HepG2 (cell line): Measurements from ENCODE around the gene TXNL4A. TPM values are rescaled to one million over a fixed set of nuclear protein-coding genes. Genes with fewer than 3 reads are reported as not detected.

ENCODE experiments used
- AHR ChIP-seq: IDR thresholded peaks from 2 replicates; pipeline ENCODE4 v1.6.1; 2018; ENCODE audit warnings: missing genetic modification reagents, missing compliant biosample characterization
- CBX5 ChIP-seq: sonication (generic); formaldehyde crosslinking; IDR thresholded peaks from 2 replicates; pipeline ENCODE4 v1.4.0; 2020; ENCODE audit warnings: missing genetic modification reagents, borderline replicate concordance
- CREB3 ChIP-seq: sonication (generic); formaldehyde crosslinking; IDR thresholded peaks from 2 replicates; pipeline ENCODE4 v1.5.0; 2020; ENCODE audit warnings: missing genetic modification reagents
- DR1 ChIP-seq: sonication (generic); formaldehyde crosslinking; IDR thresholded peaks from 2 replicates; pipeline ENCODE4 v1.8.0; 2021; ENCODE audit warnings: mild to moderate bottlenecking, missing genetic modification reagents, inconsistent platforms
- EEA1 ChIP-seq: sonication (generic); formaldehyde crosslinking; IDR thresholded peaks from 2 replicates; pipeline ENCODE4 v1.5.1; 2020; ENCODE audit warnings: mild to moderate bottlenecking, missing genetic modification reagents, borderline replicate concordance
- FLYWCH1 ChIP-seq: sonication (generic); formaldehyde crosslinking; IDR thresholded peaks from 2 replicates; pipeline ENCODE4 v1.8.1; 2023; ENCODE audit warnings: mild to moderate bottlenecking, missing genetic modification reagents
- FOXC1 ChIP-seq: sonication (generic); formaldehyde crosslinking; IDR thresholded peaks from 2 replicates; pipeline ENCODE4 v1.8.0; 2022; ENCODE audit warnings: mild to moderate bottlenecking, missing genetic modification reagents, borderline replicate concordance
- HMGA1 ChIP-seq: sonication (generic); formaldehyde crosslinking; conservative IDR thresholded peaks from 2 replicates; pipeline ENCODE4 v1.4.0; 2020; ENCODE audit warnings: missing genetic modification reagents
- IRF1 ChIP-seq: sonication (generic); formaldehyde crosslinking; IDR thresholded peaks from 2 replicates; pipeline ENCODE4 v1.4.0; 2020; ENCODE audit warnings: low read depth, mild to moderate bottlenecking, missing genetic modification reagents
- POLR2G ChIP-seq: fragments of 200-400 bp; formaldehyde crosslinking; IDR thresholded peaks from 2 replicates; pipeline ENCODE4 v1.6.1; 2018; ENCODE audit warnings: mild to moderate bottlenecking, low read depth, low read length, moderate library complexity
- PRPF4 ChIP-seq: fragments of 200-400 bp; formaldehyde crosslinking; IDR thresholded peaks from 2 replicates; pipeline ENCODE4 v1.6.1; 2016; ENCODE audit warnings: low read length, low read depth; ENCODE audit not compliant: poor library complexity, severe bottlenecking
- RAD51 ChIP-seq: fragments of 450-650 bp; IDR thresholded peaks from 2 replicates; pipeline ENCODE4 v1.6.1; 2016; ENCODE audit warnings: borderline replicate concordance
- RELA ChIP-seq: sonication (generic); formaldehyde crosslinking; IDR thresholded peaks from 2 replicates; pipeline ENCODE4 v1.4.0; 2020; ENCODE audit warnings: missing genetic modification reagents
- SALL1 ChIP-seq: sonication (generic); formaldehyde crosslinking; IDR thresholded peaks from 2 replicates; pipeline ENCODE4 v1.8.0; 2022; ENCODE audit warnings: mild to moderate bottlenecking, missing genetic modification reagents
- SIX4 ChIP-seq: sonication (generic); formaldehyde crosslinking; IDR thresholded peaks from 2 replicates; pipeline ENCODE4 v1.4.0; 2020; ENCODE audit warnings: missing genetic modification reagents
- SP4 ChIP-seq: sonication (generic); formaldehyde crosslinking; IDR thresholded peaks from 2 replicates; pipeline ENCODE4 v1.8.1; 2023; ENCODE audit warnings: mild to moderate bottlenecking, missing genetic modification reagents
- SYNCRIP ChIP-seq: fragments of 200-400 bp; formaldehyde crosslinking; IDR thresholded peaks from 2 replicates; pipeline ENCODE4 v1.6.1; 2018; ENCODE audit warnings: mild to moderate bottlenecking, low read depth, low read length; ENCODE audit not compliant: insufficient read depth
- TEF ChIP-seq: sonication (generic); formaldehyde crosslinking; IDR thresholded peaks from 2 replicates; pipeline ENCODE4 v1.5.0; 2020; ENCODE audit warnings: missing genetic modification reagents
- ZBTB1 ChIP-seq: sonication (generic); formaldehyde crosslinking; IDR thresholded peaks from 2 replicates; pipeline ENCODE4 v1.4.0; 2020; ENCODE audit warnings: missing genetic modification reagents, borderline replicate concordance
- ZFP82 ChIP-seq: sonication (generic); formaldehyde crosslinking; IDR thresholded peaks from 2 replicates; pipeline ENCODE4 v1.5.1; 2020; ENCODE audit warnings: mild to moderate bottlenecking, missing genetic modification reagents, borderline replicate concordance
- ZMYM4 ChIP-seq: sonication (generic); formaldehyde crosslinking; IDR thresholded peaks from 2 replicates; pipeline ENCODE4 v1.8.1; 2023; ENCODE audit warnings: mild to moderate bottlenecking, missing genetic modification reagents
- ZNF235 ChIP-seq: sonication (generic); formaldehyde crosslinking; IDR thresholded peaks from 2 replicates; pipeline ENCODE4 v1.8.1; 2023; ENCODE audit warnings: mild to moderate bottlenecking, missing genetic modification reagents, borderline replicate concordance
- ZNF260 ChIP-seq: sonication (generic); formaldehyde crosslinking; IDR thresholded peaks from 2 replicates; pipeline ENCODE4 v1.4.0; 2020; ENCODE audit warnings: missing genetic modification reagents, low read depth, mild to moderate bottlenecking, borderline replicate concordance
- ZNF354B ChIP-seq: sonication (generic); formaldehyde crosslinking; IDR thresholded peaks from 2 replicates; pipeline ENCODE4 v1.8.0; 2022; ENCODE audit warnings: mild to moderate bottlenecking, missing genetic modification reagents
- ZNF383 ChIP-seq: sonication (generic); formaldehyde crosslinking; IDR thresholded peaks from 2 replicates; pipeline ENCODE4 v1.4.0; 2020; ENCODE audit warnings: missing genetic modification reagents, mild to moderate bottlenecking, borderline replicate concordance
- ZNF713 ChIP-seq: sonication (generic); formaldehyde crosslinking; IDR thresholded peaks from 2 replicates; pipeline ENCODE4 v1.4.0; 2020; ENCODE audit warnings: mild to moderate bottlenecking, missing genetic modification reagents
- ZNF720 ChIP-seq: sonication (generic); formaldehyde crosslinking; IDR thresholded peaks from 2 replicates; pipeline ENCODE4 v1.4.0; 2020; ENCODE audit warnings: missing genetic modification reagents
- ZNF775 ChIP-seq: sonication (generic); formaldehyde crosslinking; IDR thresholded peaks from 2 replicates; pipeline ENCODE4 v1.4.0; 2020; ENCODE audit warnings: missing genetic modification reagents, mild to moderate bottlenecking, moderate library complexity, borderline replicate concordance
- ZNF879 ChIP-seq: sonication (generic); formaldehyde crosslinking; IDR thresholded peaks from 2 replicates; pipeline ENCODE4 v1.8.1; 2023; ENCODE audit warnings: missing genetic modification reagents
- ZSCAN25 ChIP-seq: sonication (generic); formaldehyde crosslinking; IDR thresholded peaks from 2 replicates; pipeline ENCODE4 v1.8.0; 2022; ENCODE audit warnings: mild to moderate bottlenecking, missing genetic modification reagents
- polyA plus RNA-seq, 8 experiments: library from polyadenylated mRNA; depleted of rRNA in 3 of 8; stranded (reverse) in 7 of 8; unstranded in 1 of 8; fragments of >200 nt; fragmentation: Illumina TruSeq in 4 of 8; extraction: Trizol in 4 of 8; gene quantifications; 2 replicates each; pipeline versions ENCODE4 v1.2.1 to v1.2.3, GENCODE V29; 2011 to 2016; ENCODE audit warnings: low read depth in 4 of 8, missing spikeins in 1 of 8, mixed read lengths in 1 of 8; ENCODE audit not compliant: insufficient read depth in 1 of 8
- total RNA-seq, 5 experiments: library from RNA; depleted of rRNA; stranded (reverse); fragments of >200 nt; fragmentation: Illumina TruSeq; extraction: Trizol; gene quantifications; 2 replicates each; pipeline ENCODE4 v1.2.3, GENCODE V29; 2016; ENCODE audit warnings: low read depth in 1 of 5

TXNL4A gene
- total and polyA plus RNA-seq, 2 of the 13 experiments (the other 11 are each of a cell fraction or from before 2014, with no cell fraction given) = 172 to 202 TPM

GRCh38 chr18:79934311-79935097 is 53.9 kb downstream of the TXNL4A start (continued):
- TF ChIP-seq SALL1 (CRISPR knock-in tag) (peak; percentile 94), IRF1 (CRISPR knock-in tag) (no peak), PRPF4 (no peak), ZNF235 (CRISPR knock-in tag) (no peak), DR1 (no peak), FLYWCH1 (CRISPR knock-in tag) (no peak), ZNF260 (no peak), AHR (CRISPR knock-in tag) (no peak; the same call in 1 of the 2 replicates), ZBTB1 (CRISPR knock-in tag) (no peak), HMGA1 (CRISPR knock-in tag) (no peak), TEF (CRISPR knock-in tag) (no peak), RAD51 (no peak), RELA (CRISPR knock-in tag) (no peak), SIX4 (no peak), ZNF775 (CRISPR knock-in tag) (no peak), CBX5 (CRISPR knock-in tag) (peak; percentile 73; the same call in 1 of the 2 replicates), EEA1 (CRISPR knock-in tag) (no peak), ZNF354B (CRISPR knock-in tag) (no peak), ZNF713 (CRISPR knock-in tag) (no peak), ZNF720 (CRISPR knock-in tag) (no peak), ZNF879 (CRISPR knock-in tag) (no peak), SP4 (CRISPR knock-in tag) (no peak; the same call in 1 of the 2 replicates), ZFP82 (CRISPR knock-in tag) (no peak), ZSCAN25 (CRISPR knock-in tag) (peak; percentile 70; the same call in 1 of the 2 replicates), POLR2G (no peak), CREB3 (CRISPR knock-in tag) (no peak), SYNCRIP (no peak), ZNF383 (CRISPR knock-in tag) (0 out of 2 replicates have a peak, but pooled peaks have one; percentile 6), FOXC1 (CRISPR knock-in tag) (no peak), ZMYM4 (CRISPR knock-in tag) (peak; percentile 85)
